Measurements from ENCODE around the gene RAB20.

RAB20 gene

GRCh38 chr13:110474713-110475112 is 86.8 kb downstream of the RAB20 start:
- Histone ChIP-seq H3K4me2 (ENCODE audit: low read depth, low read length, poor library complexity, severe bottlenecking) (no peak overlapping the region), H3K9ac (ENCODE audit: low read depth, low read length, poor library complexity, severe bottlenecking) (no peak overlapping the region), H4K20me1 (ENCODE audit: insufficient read depth, low read length, poor library complexity, severe bottlenecking) (no peaks in the 10 kb centered on the region)

More at GRCh38 chr13:110474713-110475112, 86.8 kb downstream of the RAB20 start:
- H3K79me2 ChIP-seq (ENCODE audit: insufficient read depth, low read length), result no peaks in the 10 kb centered on the region
- H3K4me3 ChIP-seq (ENCODE audit: low read length, poor library complexity, severe bottlenecking), result no peak overlapping the region
- H3K4me1 ChIP-seq (ENCODE audit: insufficient read depth, low read length, poor library complexity, severe bottlenecking), result peaks cover 7% of the 10 kb centered on the region
- H3F3A ChIP-seq (ENCODE audit: low read depth), result no peaks in the 10 kb centered on the region
- no peaks in the 10 kb centered on the region for H3K9me2 ChIP-seq (replicated peaks; ENCODE audit: low read depth, low read length)
- no peak for TF ChIP-seq CTCF (conservative IDR thresholded peaks at IDR 0.05; ENCODE audit: low read length)
- no peak for TF ChIP-seq EZH2phosphoT487 (IDR thresholded peaks at IDR 0.05; ENCODE audit: borderline replicate concordance)
- H2AFZ ChIP-seq (ENCODE audit: low read length), result no peak overlapping the region
- no peaks in the 10 kb centered on the region for H3K27me3 ChIP-seq (ENCODE audit: insufficient read depth, low read length, poor library complexity, severe bottlenecking)
- no peaks in the 10 kb centered on the region for H3K36me3 ChIP-seq (ENCODE audit: insufficient read depth, low read length)
- no peaks in the 10 kb centered on the region for H3K9me3 ChIP-seq (ENCODE audit: insufficient read depth, low read depth, low read length)
